Right cardiac atrium (tissue), 5 donors: ENCODE data around the gene SLC35G3. TPM values are rescaled to one million over a fixed set of nuclear protein-coding genes. Genes with fewer than 3 reads are reported as not detected.
"Not testable (repeated sequence)": the region's sequence is repeated elsewhere in the genome, so short reads cannot be mapped to it uniquely, and the experiment has no call there.

Experiments
- ATAC-seq, 2 donors: fragments of 200-7000 bp; cut with Tn5 transposase; one replicate each; pipeline versions ENCODE4 v1.8.0 to v1.9.1; 2020; ENCODE audit warnings: moderate library complexity in 2 of 2, mild to moderate bottlenecking in 1 of 2
- DNase-seq, 3 donors: peaks; one replicate each; pipeline ENCODE4 v3.0.0-alpha.2; 2020
- H3K27ac ChIP-seq: one replicate; pipeline ENCODE4 v1.5.1; 2013; ENCODE audit warnings: mild to moderate bottlenecking, low read length, control low read depth, moderate library complexity
- H3K27me3 ChIP-seq: one replicate; pipeline ENCODE4 v1.6.1; 2013; ENCODE audit not compliant: control insufficient read depth, insufficient read depth
- H3K4me1 ChIP-seq: one replicate; pipeline ENCODE4 v1.6.1; 2013; ENCODE audit warnings: low read length; ENCODE audit not compliant: control insufficient read depth, insufficient read depth
- H3K4me3 ChIP-seq: one replicate; pipeline ENCODE4 v1.5.1; 2013; ENCODE audit warnings: low read length, control low read depth
- H3K9me3 ChIP-seq: one replicate; pipeline ENCODE4 v1.6.1; 2013; ENCODE audit warnings: low read length; ENCODE audit not compliant: control insufficient read depth
- WGBS: extraction: QIAGEN DNeasy Blood & Tissue Kit; methylation state at CpG from one replicate; pipeline ENCODE4 v1.1.7; 2013; 5-methylcytosine and 5-hydroxymethylcytosine counted together
- intact Hi-C, 4 donors: fragments of 100-400 bp; cut with DNase I; formaldehyde crosslinking; loops; one replicate each; pipeline versions ENCODE4 v1.11.0 to v1.14.0; 2022 to 2023
- polyA plus RNA-seq: library from polyadenylated mRNA; stranded (reverse); fragments of 200-250 nt; gene quantifications from one replicate; pipeline ENCODE4 v1.2.3, GENCODE V29; 2013
- total RNA-seq, 4 donors: library from RNA; stranded (reverse); fragmentation: NEBNext Ultra II Directional; extraction: Animal tissue kit (Norgen Biotek cat#: 25700); gene quantifications; one replicate each; pipeline ENCODE4 v1.2.1, GENCODE V29; 2021
- donor health status: healthy with polysubstance abuse.
- donor health status: DM: no; HTN: yes; CAD: no.
- donor health status: DM: no; HTN: no; CAD: no.
- donor health status: DM: no; HTN: yes; CAD: no; lungs with severe emphysema.
- donor health status: DM: yes; HTN: yes; CAD: no.

Gene SLC35G3
- total and polyA plus RNA-seq, 5 donors, result not detected

GRCh38 chr17:35179379-35179778 is 14.8 kb downstream of the SLC35G3 start:
- ATAC-seq, H3K9me3 ChIP-seq, H3K27ac ChIP-seq, DNase-seq, H3K27me3 ChIP-seq, H3K4me3 ChIP-seq, H3K4me1 ChIP-seq, intact Hi-C loops: not testable (repeated sequence)
- WGBS, result 92% methylated on average over 5 of the region's 5 CpGs

DNA sequence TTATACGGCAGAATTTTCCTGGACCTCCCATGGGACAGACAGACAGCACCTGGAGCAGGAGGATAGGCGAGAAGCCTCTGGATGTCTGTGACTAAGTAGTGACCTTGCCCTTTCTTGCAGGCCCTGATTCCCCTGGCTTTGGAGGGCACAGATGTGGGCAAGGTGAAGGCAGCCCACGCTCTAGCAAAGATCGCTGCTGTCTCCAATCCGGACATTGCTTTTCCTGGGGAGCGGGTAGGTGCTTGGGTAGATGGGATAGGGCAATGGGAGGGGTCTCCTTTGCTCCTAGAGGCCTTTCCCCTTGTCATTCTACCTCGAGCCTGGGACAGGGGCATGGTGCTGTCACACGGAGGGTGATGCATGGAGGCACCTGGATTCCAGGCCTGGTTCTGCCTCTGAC is 17.3 kb downstream of the SLC35G3 start:
- Histone ChIP-seq H3K27me3 (no peaks in the 10 kb centered on the region), H3K27ac (no peak overlapping the region), H3K9me3 (no peaks in the 10 kb centered on the region), H3K4me3 (no peak overlapping the region), H3K4me1 (no peaks in the 10 kb centered on the region)
- 72% methylated on average over 8 of the region's 8 CpGs for WGBS
- DNase-seq (no peak), ATAC-seq (no peak)
- intact Hi-C loops, result no loop called here

DNA sequence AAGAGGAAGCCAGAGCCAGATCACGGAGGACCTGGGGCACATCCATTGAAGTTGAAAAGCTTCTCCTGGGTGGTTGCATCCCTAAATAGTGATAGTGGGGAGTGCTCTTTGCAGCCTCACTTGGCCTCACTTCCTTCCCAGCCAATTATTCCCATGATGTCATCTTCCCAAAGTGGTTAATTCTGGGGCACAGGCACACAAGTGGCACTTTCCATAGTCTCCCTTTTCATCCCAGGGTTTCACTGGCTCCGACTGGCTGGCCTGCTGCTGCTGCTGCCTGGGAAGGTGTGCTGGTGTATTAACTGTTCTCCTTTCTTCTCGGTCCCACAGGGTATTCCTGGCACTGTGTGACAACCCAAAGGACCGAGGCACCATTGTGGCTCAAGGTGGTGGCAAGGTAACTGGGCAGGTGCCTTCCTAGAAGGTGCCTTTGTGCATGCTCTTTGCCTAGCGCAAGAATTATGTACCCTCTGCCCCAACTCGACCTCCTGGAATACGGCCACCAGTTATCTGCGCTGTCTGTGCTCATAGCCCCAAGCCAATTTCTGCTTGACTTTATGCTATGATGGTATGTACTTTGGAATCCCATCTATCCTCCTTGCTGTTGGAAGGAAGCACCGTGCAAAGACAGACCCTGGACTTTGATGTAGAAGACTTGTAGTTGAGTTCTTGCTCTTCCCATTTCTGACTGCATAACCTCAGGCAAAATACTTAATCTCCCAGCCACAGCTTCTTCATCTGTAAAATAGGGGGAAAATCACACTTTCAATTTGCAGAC is 18.4 kb downstream of the SLC35G3 start:
- no peak overlapping the region for H3K4me3 ChIP-seq
- WGBS, result 74% methylated on average over 9 of the region's 9 CpGs
- no peaks in the 10 kb centered on the region for H3K27me3 ChIP-seq
- H3K4me1 ChIP-seq, result no peaks in the 10 kb centered on the region
- no peak for DNase-seq
- H3K27ac ChIP-seq, result no peak overlapping the region
- intact Hi-C loops, result no loop called here
- no peak for ATAC-seq
- no peaks in the 10 kb centered on the region for H3K9me3 ChIP-seq

DNA sequence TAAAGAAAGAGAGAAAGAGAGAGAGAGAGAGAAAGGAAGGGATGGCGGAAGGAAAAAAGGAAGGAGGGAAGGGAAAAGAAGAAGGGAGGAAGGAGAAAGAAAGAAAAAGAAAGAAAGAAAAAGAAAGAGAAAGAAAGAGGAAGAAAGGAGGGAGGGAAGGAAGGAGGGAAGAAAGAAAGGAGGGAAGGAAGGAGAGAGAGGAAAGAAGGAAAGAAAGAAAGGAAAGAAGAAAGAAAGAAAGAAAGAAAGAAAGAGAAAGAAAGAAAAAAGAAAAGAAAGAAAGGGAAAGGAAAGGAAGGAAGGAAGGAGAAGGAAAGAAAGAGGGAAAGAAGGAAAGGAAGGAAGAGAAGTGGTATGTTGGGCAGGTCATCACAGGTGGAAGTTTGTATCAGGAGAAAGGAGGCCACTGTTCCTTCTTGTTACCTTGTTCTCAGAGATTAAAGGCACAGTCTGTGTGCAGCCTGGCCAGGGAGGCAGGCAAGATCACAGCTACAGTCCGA is 19.3 kb downstream of the SLC35G3 start:
- no peaks in the 10 kb centered on the region for H3K27me3 ChIP-seq
- H3K9me3 ChIP-seq, result no peaks in the 10 kb centered on the region
- intact Hi-C loops, result loop anchor here in 1 of 4 donors (5.0 kb wide), 1 partner anchor 357 kb away; no protein-coding TSS in a partner anchor
- ATAC-seq (no peak), DNase-seq (no peak)
- WGBS, result 84% methylated on average over 2 of the region's 2 CpGs
- H3K4me3 ChIP-seq, result no peak overlapping the region
- no peaks in the 10 kb centered on the region for H3K4me1 ChIP-seq
- no peak overlapping the region for H3K27ac ChIP-seq

DNA sequence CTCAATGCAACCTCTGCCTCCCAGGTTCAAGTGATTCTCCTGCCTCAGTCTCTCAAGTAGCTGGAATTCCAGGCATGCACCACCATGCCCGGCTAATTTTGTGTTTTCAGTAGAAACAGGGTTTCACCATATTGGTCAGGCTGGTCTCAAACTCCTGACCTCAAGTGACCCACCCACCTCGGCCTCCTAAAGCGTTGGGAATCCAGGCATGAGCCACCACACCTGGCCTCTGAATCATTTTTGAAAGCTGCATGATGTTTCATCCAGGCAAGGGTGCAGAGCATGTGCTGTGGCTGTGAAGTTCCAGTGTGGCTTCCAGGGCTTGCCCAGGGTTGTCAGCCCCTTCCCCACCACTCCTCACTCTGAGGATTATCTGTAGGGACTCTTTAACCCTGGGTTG is 21.9 kb downstream of the SLC35G3 start:
- not testable (repeated sequence) for ATAC-seq, H3K9me3 ChIP-seq, DNase-seq, H3K4me3 ChIP-seq, H3K27me3 ChIP-seq, H3K27ac ChIP-seq, H3K4me1 ChIP-seq
- intact Hi-C loops, result loop anchor here in 1 of 4 donors (5.0 kb wide), 1 partner anchor 360 kb away; no protein-coding TSS in a partner anchor
- WGBS, result 86% methylated on average over 3 of the region's 3 CpGs

- 50% methylated on average over 2 of the region's 2 CpGs for WGBS
- DNase-seq (no peak), ATAC-seq (no peak)
- H3K27me3 ChIP-seq, result no peaks in the 10 kb centered on the region
- H3K4me3 ChIP-seq, result no peak overlapping the region
- no peaks in the 10 kb centered on the region for H3K4me1 ChIP-seq
- no peak overlapping the region for H3K27ac ChIP-seq
- intact Hi-C loops, result loop anchor here in 1 of 4 donors (5.0 kb wide), 1 partner anchor 360 kb away; no protein-coding TSS in a partner anchor
- no peaks in the 10 kb centered on the region for H3K9me3 ChIP-seq
These were observed 22.4 kb downstream of the SLC35G3 start for GRCh38 chr17:35171834-35172233.

- WGBS, result 69% methylated on average over 18 of the region's 18 CpGs
- Histone ChIP-seq H3K9me3 (no peaks in the 10 kb centered on the region), H3K4me1 (no peaks in the 10 kb centered on the region), H3K27me3 (no peaks in the 10 kb centered on the region), H3K4me3 (no peak overlapping the region), H3K27ac (no peak overlapping the region)
- ATAC-seq (peak; percentile 36 to 51), DNase-seq (no peak)
- intact Hi-C loops, result loop anchor here in 1 of 4 donors (5.0 kb wide), 1 partner anchor 361 kb away; no protein-coding TSS in a partner anchor
These were observed 23.0 kb downstream of the SLC35G3 start for GRCh38 chr17:35170968-35171771.

DNA sequence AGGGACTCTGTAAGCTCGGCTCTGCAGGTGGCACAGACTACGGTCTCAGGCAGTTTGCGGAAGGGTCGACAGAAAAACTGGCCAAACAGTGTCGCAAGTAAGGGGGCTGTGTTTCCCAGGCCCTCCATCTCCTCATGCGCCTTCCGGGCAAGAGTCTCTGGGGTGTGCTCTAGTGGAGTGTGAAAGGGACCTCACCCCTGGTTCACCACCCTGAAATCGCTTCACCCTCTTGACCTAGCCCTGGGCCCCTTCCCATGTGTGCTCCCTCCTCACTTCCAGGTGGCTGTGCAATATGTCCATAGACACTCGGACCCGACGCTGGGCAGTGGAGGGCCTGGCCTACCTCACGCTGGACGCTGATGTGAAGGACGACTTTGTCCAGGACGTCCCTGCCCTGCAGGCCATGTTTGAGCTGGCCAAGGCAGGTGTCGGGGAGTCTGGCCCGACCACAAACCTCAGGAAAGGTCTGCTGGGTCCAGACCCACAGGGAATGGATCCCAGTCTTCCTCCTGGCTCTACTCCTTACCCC is 24.3 kb downstream of the SLC35G3 start:
- 83% methylated on average over 17 of the region's 17 CpGs for WGBS
- intact Hi-C loops, result loop anchor here in 3 of 4 donors (5.0 to 10.0 kb wide), 2 partner anchors 362 to 365 kb away; partner anchors contain the start of gene SLFN12L (in 2 of the 3)
- Histone ChIP-seq H3K27me3 (no peaks in the 10 kb centered on the region), H3K4me3 (no peak overlapping the region), H3K4me1 (no peaks in the 10 kb centered on the region), H3K9me3 (no peaks in the 10 kb centered on the region), H3K27ac (no peak overlapping the region)
- no peak for DNase-seq
- ATAC-seq, result no peak

GRCh38 chr17:35167666-35168065 is 26.5 kb downstream of the SLC35G3 start:
- no peaks in the 10 kb centered on the region for H3K4me1 ChIP-seq
- intact Hi-C loops, result loop anchor here in 2 of 4 donors (10.0 kb wide), 1 partner anchor 367 kb away; the partner anchor contains the start of gene SLFN12L (in 2 of the 2)
- WGBS, result 80% methylated on average over 1 of the region's 1 CpG
- ATAC-seq, result no peak
- no peak overlapping the region for H3K4me3 ChIP-seq
- no peaks in the 10 kb centered on the region for H3K27me3 ChIP-seq
- no peaks in the 10 kb centered on the region for H3K9me3 ChIP-seq
- DNase-seq, result no peak
- H3K27ac ChIP-seq, result no peak overlapping the region

GRCh38 chr17:35167046-35167445 is 27.1 kb downstream of the SLC35G3 start:
- 33% methylated on average over 3 of the region's 3 CpGs for WGBS
- H3K4me3 ChIP-seq, result no peak overlapping the region
- no peak overlapping the region for H3K27ac ChIP-seq
- intact Hi-C loops, result loop anchor here in 2 of 4 donors (10.0 kb wide), 1 partner anchor 368 kb away; the partner anchor contains the start of gene SLFN12L (in 2 of the 2)
- no peaks in the 10 kb centered on the region for H3K27me3 ChIP-seq
- no peaks in the 10 kb centered on the region for H3K9me3 ChIP-seq
- ATAC-seq (no peak), DNase-seq (no peak)
- no peaks in the 10 kb centered on the region for H3K4me1 ChIP-seq
